K562 (cell line): ENCODE data around the gene IFT81. TPM values are rescaled to one million over a fixed set of nuclear protein-coding genes. Genes with fewer than 3 reads are reported as not detected.

Source experiments
- CREM ChIP-seq: IDR thresholded peaks from 2 replicates; pipeline ENCODE4 v1.6.1; 2014; ENCODE audit warnings: antibody characterized with exemption, low read depth
- MAFF ChIP-seq: IDR thresholded peaks from 2 replicates; pipeline ENCODE4 v1.6.1; 2012; ENCODE audit warnings: low read length, improper control_type of control experiment
- MAFG ChIP-seq: fragments of 450-650 bp; conservative IDR thresholded peaks from 2 replicates; pipeline ENCODE4 v1.6.1; 2016; ENCODE audit warnings: missing genetic modification characterization, missing compliant biosample characterization
- polyA plus RNA-seq, 8 experiments: library from polyadenylated mRNA; depleted of rRNA in 4 of 8; stranded (reverse) in 5 of 8; unstranded in 3 of 8; fragments of >200 nt; fragmentation: Nextera tagmentation in 2 of 8; fragmentation: Illumina TruSeq in 1 of 8; extraction: Ambion mirVana in 2 of 8; extraction: Trizol in 1 of 8; gene quantifications; 2 replicates each; pipeline versions ENCODE4 v1.2.1 to v1.2.3, GENCODE V29; 2011 to 2014; ENCODE audit warnings: inconsistent platforms in 1 of 8, missing spikeins in 1 of 8
- total RNA-seq, 7 experiments: library from RNA; depleted of rRNA in 6 of 7; stranded (reverse); fragments of >200 nt in 6 of 7; fragmentation: Illumina TruSeq in 2 of 7; extraction: Trizol in 2 of 7; gene quantifications; 2 replicates each; pipeline versions ENCODE4 v1.2.1 to v1.2.3, GENCODE V29; 2011 to 2021; ENCODE audit warnings: low replicate concordance in 1 of 7
- TF ChIP-seq, protein P1 (sequence below): fragments of 250-450 bp; sonication (Bioruptor Pico); IDR thresholded peaks from 2 replicates; pipeline ENCODE4 v1.5.0; 2022; ENCODE audit warnings: mild to moderate bottlenecking
- TF ChIP-seq, protein P2 (sequence below): sonication (generic); formaldehyde crosslinking; IDR thresholded peaks from 2 replicates; pipeline ENCODE4 v1.8.0; 2023; ENCODE audit warnings: mild to moderate bottlenecking, missing genetic modification reagents
- TF ChIP-seq, protein P3 (sequence below): fragments of 450-650 bp; formaldehyde crosslinking; IDR thresholded peaks from 2 replicates; pipeline ENCODE4 v1.4.0; 2020; ENCODE audit warnings: mild to moderate bottlenecking, mixed read lengths
- TF ChIP-seq, protein P4 (sequence below), 2 experiments: IDR thresholded peaks; 2 replicates each; pipeline ENCODE4 v1.6.1; 2011; ENCODE audit warnings: borderline replicate concordance in 1 of 2, control low read depth in 1 of 2, low read depth in 1 of 2, low read length in 1 of 2, mild to moderate bottlenecking in 1 of 2, mixed read lengths in 1 of 2, moderate library complexity in 1 of 2; ENCODE audit not compliant: insufficient read depth in 1 of 2, insufficient read length in 1 of 2, poor library complexity in 1 of 2, severe bottlenecking in 1 of 2; ENCODE audit errors: extremely low read depth in 1 of 2
- TF ChIP-seq, protein P5 (sequence below): fragments of 450-650 bp; IDR thresholded peaks from 2 replicates; pipeline ENCODE4 v1.6.1; 2017; ENCODE audit warnings: antibody characterized with exemption, mild to moderate bottlenecking
- TF ChIP-seq, protein P6 (sequence below): fragments of 450-650 bp; formaldehyde crosslinking; IDR thresholded peaks from 2 replicates; pipeline ENCODE4 v1.4.0; 2022; ENCODE audit warnings: missing genetic modification characterization

The IFT81 gene
- total and polyA plus RNA-seq, 9 of the 15 experiments (the other 6 are each of a cell fraction or from before 2014, with no cell fraction given): 2.8 to 11.9 (median 7.9) TPM

DNA sequence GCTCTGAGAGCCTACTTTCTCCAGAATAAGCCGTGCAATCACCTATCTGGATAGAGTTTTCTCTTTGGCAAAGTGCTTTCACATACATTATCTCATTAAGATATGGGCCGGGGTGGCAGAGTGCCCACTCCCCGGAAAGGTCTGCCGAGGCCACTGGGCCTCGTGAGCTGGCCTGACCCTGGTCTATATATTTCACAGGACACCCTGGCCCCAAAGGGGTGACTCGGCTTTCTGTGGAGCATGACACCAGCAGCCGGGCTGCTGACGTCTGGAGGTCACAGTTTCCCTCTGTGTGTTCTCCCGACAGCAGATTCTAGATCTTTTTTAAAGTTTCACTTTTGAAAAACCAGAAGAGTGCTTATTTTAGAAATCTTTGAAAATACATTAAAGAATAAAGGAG lies 129.0 kb downstream of the IFT81 start (continued):
- TF ChIP-seq, protein P1, sequence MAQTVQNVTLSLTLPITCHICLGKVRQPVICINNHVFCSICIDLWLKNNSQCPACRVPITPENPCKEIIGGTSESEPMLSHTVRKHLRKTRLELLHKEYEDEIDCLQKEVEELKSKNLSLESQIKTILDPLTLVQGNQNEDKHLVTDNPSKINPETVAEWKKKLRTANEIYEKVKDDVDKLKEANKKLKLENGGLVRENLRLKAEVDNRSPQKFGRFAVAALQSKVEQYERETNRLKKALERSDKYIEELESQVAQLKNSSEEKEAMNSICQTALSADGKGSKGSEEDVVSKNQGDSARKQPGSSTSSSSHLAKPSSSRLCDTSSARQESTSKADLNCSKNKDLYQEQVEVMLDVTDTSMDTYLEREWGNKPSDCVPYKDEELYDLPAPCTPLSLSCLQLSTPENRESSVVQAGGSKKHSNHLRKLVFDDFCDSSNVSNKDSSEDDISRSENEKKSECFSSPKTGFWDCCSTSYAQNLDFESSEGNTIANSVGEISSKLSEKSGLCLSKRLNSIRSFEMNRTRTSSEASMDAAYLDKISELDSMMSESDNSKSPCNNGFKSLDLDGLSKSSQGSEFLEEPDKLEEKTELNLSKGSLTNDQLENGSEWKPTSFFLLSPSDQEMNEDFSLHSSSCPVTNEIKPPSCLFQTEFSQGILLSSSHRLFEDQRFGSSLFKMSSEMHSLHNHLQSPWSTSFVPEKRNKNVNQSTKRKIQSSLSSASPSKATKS (CRISPR knock-in tag): no peak
- TF ChIP-seq MAFF: peak; percentile 12; the same call in 1 of the 2 replicates
- TF ChIP-seq, protein P2, sequence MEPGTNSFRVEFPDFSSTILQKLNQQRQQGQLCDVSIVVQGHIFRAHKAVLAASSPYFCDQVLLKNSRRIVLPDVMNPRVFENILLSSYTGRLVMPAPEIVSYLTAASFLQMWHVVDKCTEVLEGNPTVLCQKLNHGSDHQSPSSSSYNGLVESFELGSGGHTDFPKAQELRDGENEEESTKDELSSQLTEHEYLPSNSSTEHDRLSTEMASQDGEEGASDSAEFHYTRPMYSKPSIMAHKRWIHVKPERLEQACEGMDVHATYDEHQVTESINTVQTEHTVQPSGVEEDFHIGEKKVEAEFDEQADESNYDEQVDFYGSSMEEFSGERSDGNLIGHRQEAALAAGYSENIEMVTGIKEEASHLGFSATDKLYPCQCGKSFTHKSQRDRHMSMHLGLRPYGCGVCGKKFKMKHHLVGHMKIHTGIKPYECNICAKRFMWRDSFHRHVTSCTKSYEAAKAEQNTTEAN (CRISPR knock-in tag): no peak
- peak; percentile 38 for TF ChIP-seq CREM
- TF ChIP-seq, protein P3, sequence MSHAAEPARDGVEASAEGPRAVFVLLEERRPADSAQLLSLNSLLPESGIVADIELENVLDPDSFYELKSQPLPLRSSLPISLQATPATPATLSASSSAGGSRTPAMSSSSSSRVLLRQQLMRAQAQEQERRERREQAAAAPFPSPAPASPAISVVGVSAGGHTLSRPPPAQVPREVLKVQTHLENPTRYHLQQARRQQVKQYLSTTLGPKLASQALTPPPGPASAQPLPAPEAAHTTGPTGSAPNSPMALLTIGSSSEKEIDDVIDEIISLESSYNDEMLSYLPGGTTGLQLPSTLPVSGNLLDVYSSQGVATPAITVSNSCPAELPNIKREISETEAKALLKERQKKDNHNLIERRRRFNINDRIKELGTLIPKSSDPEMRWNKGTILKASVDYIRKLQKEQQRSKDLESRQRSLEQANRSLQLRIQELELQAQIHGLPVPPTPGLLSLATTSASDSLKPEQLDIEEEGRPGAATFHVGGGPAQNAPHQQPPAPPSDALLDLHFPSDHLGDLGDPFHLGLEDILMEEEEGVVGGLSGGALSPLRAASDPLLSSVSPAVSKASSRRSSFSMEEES: no peak
- TF ChIP-seq, protein P4, sequence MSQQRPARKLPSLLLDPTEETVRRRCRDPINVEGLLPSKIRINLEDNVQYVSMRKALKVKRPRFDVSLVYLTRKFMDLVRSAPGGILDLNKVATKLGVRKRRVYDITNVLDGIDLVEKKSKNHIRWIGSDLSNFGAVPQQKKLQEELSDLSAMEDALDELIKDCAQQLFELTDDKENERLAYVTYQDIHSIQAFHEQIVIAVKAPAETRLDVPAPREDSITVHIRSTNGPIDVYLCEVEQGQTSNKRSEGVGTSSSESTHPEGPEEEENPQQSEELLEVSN (IDR thresholded peaks at IDR 0.05; ENCODE audit: borderline replicate concordance in 1 of 2, extremely low read depth in 1 of 2, insufficient read depth in 1 of 2, insufficient read length in 1 of 2, low read depth in 1 of 2, low read length in 1 of 2, poor library complexity in 1 of 2, severe bottlenecking in 1 of 2): peak in 1 of 2 experiments; percentile 29
- TF ChIP-seq MAFG: peak; percentile 56; the same call in 1 of the 2 replicates
- TF ChIP-seq, protein P5, sequence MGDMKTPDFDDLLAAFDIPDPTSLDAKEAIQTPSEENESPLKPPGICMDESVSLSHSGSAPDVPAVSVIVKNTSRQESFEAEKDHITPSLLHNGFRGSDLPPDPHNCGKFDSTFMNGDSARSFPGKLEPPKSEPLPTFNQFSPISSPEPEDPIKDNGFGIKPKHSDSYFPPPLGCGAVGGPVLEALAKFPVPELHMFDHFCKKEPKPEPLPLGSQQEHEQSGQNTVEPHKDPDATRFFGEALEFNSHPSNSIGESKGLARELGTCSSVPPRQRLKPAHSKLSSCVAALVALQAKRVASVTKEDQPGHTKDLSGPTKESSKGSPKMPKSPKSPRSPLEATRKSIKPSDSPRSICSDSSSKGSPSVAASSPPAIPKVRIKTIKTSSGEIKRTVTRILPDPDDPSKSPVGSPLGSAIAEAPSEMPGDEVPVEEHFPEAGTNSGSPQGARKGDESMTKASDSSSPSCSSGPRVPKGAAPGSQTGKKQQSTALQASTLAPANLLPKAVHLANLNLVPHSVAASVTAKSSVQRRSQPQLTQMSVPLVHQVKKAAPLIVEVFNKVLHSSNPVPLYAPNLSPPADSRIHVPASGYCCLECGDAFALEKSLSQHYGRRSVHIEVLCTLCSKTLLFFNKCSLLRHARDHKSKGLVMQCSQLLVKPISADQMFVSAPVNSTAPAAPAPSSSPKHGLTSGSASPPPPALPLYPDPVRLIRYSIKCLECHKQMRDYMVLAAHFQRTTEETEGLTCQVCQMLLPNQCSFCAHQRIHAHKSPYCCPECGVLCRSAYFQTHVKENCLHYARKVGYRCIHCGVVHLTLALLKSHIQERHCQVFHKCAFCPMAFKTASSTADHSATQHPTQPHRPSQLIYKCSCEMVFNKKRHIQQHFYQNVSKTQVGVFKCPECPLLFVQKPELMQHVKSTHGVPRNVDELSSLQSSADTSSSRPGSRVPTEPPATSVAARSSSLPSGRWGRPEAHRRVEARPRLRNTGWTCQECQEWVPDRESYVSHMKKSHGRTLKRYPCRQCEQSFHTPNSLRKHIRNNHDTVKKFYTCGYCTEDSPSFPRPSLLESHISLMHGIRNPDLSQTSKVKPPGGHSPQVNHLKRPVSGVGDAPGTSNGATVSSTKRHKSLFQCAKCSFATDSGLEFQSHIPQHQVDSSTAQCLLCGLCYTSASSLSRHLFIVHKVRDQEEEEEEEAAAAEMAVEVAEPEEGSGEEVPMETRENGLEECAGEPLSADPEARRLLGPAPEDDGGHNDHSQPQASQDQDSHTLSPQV: peak; percentile 81
- TF ChIP-seq, protein P6, sequence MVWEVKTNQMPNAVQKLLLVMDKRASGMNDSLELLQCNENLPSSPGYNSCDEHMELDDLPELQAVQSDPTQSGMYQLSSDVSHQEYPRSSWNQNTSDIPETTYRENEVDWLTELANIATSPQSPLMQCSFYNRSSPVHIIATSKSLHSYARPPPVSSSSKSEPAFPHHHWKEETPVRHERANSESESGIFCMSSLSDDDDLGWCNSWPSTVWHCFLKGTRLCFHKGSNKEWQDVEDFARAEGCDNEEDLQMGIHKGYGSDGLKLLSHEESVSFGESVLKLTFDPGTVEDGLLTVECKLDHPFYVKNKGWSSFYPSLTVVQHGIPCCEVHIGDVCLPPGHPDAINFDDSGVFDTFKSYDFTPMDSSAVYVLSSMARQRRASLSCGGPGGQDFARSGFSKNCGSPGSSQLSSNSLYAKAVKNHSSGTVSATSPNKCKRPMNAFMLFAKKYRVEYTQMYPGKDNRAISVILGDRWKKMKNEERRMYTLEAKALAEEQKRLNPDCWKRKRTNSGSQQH (CRISPR knock-in tag): no peak
- TF ChIP-seq, all 486 proteins: peak for 17
